T-helper 22 cell (primary cell): Measurements from ENCODE around the gene COX20.

Source experiments
- DNase-seq: peaks from one replicate; pipeline ENCODE4 v3.0.0-alpha.2; 2020; ENCODE audit warnings: low read depth

The COX20 gene

DNA sequence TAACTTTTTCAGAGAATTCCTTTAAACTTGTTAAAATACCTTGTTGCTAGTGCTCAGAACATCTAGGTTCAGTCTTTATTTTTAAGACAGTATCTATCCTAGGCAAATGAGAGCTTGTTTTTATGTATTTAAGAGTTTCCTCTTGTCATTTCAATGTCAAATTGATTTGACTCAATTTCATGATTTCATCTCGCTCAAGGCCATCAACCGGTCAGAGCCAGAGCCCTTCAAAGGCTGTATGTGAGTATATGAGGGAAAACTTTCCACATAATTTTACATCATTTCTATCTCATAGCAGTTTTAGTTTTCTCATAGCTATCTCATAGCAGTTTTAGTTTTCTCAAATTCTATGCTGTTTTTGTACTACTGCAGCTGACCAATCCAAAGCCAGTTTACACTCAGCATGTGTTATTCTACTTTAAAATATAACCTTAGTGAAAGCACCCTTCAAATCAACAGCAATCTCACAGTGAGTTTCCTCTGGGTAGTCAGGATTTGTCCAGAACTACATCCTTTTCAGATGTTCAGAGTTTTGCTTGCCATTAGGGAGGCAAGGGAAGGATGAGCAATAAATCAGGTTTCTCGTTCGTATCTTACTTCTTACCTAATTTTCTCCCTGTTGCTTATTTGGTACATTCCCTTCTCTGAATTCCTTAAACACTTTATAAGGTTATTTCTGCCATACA lies 16.2 kb downstream of the COX20 start:
- no peak for DNase-seq

DNA sequence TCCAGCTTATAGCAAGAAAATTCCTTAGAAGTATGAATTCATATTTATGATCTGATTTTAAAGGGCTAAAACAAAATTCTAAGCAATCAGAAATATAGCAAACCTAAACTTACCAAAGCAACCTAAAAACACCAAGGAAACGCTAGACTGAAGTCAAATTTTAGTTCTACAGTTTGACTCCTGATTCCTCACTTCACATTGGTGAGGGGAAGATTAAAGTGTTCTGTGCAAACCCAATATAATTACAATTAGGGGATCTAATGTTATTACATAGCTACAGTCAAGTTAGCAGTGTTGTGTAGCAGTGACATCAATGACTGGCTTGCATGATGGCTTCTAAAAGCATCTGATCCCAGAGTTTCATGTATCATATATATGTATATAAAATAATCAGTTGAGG lies 17.2 kb downstream of the COX20 start:
- no peak for DNase-seq

DNA sequence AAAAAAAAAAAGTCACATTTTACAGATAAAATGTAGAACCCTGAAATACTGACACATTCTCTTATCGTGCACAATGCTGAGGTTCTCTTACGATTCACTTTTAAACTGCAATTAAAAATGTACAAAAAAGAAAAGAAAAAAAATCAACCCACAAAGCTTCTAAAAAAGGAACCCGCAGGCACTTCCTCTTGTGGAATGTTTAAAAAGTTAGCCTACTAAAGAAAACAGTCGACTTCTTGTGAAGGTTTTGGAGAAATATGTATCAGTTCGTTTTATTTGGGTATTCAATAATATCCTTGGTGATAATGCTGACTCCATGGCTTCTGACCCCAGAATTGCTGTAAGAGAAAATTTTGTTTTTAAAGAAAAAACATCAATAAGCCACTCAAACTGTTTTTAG lies 18.7 kb downstream of the COX20 start:
- no peak for DNase-seq

DNA sequence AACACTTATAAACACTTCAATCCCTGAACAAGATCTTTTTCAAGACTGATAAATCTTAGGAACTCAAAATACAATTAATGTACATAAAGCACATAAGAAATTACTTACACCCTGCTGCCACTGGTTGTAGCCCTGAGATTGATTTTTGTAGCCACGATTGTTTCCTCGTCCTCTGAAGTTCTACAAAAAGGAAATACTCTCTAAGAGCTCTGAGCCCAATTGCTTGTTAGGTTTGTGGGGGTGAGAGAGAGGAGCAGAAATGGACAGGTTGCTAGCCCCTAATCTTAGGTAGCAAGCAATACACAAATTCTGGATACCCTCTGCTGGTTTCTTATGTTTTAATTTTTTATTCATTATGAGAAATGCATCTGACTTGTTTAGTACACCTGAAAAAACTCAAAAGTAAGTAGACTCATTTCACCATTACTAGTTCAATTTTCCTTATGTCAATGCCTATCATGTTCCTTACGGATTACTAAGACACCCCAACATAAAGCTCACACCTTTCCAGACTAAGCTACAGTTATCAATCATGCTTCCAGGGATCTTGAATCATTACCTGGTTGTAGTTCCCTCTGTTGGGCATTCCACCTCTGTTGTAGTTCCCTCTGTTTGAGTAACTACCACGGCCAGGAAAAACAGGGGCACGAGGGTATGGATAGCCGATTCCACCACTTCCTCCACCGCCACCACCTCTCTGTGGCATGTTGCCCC lies 19.6 kb downstream of the COX20 start:
- DNase-seq = no peak

DNA sequence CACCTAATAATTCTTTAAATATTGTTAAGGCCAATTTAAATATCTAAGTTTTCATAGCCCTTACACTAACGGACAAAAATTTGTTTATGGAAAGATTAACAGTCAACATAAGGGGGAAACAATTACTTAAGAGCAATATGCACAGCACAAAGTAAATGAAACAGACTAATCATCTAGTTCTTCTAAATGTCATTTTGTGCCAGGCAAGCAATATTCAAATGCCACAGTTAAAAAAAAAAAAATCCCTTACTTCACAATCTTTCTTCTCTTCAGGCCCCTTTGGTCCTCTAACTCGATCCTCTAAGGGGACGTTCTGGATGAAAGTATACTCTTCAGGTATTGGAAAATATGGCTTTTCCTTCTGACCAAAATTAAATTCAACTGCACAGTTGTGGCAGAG lies 22.3 kb downstream of the COX20 start:
- DNase-seq = no peak

DNA sequence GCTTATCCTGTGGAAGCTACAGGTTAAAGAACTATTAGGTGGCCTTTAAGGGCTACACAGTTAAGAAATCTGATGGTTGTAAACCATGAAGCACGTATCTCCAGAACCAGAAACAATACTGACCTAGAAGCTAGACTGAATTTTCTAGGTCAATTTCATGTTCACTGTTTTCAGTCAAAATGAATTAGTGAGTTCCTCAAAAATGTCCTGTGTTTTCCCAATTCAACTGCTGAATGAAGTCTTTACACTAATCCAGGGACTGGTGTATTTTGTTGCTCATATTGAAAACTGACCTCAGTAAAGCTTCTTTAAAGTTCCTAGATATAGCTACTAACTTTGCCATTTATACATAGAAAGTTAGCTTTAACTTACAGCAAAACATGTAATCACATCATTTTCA lies 22.9 kb downstream of the COX20 start:
- no peak for DNase-seq

DNA sequence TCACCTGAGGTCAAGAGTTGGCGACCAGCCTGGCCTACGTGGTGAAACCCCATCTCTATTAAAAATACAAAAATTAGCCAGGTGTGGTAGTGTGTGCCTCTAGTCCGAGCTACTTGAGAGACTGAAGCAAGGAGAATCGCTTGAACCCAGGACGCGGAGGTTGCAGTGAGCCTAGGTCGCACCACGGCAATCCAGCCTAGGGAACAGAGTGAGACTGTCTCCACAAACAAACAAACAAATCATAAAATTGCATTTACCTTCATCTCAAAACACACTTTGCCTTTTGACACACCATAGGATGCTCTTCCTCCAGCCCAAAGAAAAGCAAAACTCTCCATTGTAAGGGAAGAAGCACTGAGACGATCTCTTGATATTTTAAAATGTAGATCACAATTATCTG lies 24.6 kb downstream of the COX20 start:
- no peak for DNase-seq

DNA sequence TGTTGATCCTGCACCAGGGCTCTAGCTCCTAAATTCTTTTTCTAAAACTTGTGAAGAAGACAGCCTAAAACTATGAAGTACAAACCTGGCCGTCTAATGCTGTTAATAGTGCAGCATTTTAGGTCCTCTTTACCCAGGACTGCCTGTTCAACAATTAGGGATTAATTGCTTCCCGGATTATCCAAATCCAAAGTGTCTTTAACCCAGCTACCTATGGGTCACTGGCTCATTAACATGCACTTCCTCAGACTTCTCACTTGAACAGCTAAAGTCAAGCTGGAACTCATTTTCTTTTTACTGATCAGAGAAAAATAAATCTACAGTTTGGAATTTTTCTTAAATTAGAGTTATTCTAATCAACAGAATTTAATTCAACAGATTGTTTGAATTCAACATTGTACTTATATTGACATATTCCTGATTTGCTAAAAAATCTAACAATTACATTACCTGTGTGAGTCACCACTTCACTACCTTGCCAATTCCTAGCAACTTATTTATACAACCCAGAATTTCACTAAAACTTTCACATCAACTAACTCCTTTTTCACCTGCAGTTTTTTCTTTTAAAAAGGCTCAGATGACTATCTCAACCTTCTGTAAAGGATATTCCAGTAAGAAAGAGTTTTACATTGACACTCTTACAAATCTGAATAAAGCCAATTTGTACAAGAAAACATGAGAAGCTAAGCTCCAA lies 25.6 kb downstream of the COX20 start:
- no peak for DNase-seq

DNA sequence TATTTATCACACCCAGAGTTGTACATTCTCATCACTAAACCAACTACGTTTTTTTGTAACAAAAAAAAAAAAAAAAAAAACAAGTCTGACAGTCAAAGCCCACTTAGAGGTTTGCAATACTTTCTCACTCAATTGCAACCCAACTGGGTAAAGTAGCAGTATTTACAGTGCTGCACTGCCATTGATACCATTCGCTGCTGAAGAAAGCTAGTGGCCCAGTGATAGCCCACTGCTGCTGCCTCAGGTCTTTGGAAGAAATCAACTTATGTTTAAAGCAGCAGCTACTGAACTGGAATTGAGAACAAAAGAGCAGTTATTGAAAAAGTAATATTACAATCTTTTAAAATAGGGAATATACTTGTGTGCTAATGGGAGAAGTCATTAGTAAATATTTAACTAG lies 26.2 kb downstream of the COX20 start:
- no peak for DNase-seq

DNA sequence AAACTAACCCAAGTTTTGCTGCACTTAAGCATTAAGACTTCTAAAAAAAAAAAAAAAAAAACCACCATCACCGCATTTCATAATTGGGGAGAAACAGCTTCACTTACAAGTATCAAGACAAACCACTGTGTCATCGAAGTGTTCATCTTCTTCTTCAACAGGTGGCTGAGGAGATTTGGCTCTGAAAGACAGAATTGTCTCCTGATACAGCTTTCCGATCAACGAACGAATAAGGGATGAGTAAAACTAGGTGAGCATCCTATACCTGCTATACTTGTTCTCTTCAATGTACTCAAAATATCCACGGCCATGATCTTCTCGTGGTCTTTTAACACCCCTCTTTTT lies 26.9 kb downstream of the COX20 start:
- DNase-seq = no peak

DNA sequence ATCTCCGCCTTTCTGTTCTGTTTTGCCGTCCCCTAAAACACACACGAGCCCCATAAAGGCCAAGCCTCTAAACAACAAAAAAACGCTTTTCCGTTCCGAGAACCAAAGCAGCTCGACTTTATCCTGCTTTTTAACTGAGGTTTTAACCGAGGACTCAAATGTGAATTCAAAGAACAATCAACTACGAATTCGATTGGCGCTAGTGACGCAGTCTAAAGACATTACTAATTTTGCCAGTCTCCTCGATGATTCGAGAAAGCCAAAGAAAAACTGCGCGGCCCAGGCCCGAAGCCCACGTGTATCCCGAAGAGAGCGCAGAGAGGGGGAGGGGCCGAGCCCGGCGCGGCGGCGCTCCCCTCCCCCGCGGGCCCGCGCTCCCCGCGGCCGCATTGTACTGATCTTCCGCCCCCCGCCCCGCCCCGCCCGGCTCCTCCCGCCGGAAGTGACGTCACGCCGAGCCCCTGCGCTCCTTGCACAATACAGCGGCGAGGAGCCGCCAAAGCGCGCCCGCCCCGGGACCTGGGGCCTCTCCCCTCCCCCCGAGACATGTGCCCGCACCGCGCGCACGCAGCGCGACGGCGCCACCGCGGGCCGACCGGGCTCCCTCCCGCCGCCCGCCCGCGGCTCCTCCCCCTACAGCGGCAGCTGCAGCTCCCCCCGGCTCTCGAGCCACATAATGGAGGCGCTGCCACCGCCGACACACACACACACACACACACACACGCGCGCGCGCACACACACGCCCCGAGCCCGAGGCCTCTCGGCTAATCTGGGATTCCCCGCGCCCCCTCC lies 27.4 kb downstream of the COX20 start:
- peak; percentile 96 for DNase-seq

DNA sequence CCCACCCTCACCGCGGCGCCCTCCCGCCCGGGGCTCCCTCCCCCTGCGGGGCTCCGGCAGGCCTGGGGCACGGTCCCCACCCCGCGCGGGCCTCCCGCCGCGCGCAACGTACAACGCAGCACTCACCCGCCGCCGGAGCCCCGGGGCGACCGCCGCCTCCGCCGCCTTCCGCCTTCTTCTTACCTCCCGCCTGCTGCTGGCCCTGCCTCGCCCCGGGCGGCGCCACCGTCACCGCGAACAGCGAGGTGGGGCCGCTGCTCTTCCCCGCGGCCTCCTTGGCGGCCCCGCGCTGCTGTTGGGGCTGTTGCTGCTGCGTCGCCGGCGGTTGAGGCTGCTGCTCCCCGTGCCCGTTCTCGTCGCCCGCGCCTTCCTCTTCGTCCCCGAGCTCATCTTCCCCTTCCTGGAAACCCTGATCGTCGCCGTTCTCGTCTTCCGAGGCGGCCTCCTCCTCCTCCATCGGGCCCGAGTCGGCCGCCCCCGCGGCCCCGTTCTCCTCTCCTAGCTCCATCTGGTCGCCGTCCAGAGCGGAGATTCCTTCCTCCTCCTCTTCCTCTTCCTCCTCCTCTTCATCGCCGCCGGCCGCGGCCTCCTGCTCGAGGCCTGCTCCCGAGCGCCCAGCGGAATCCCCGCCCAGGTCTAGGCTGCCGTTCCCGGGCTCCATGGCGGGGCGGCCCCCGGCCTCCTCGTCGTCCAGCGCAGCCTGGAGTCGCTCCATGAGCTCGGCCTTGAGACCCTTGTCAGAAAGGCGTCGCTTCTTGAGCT lies 28.2 kb downstream of the COX20 start:
- no peak for DNase-seq

DNA sequence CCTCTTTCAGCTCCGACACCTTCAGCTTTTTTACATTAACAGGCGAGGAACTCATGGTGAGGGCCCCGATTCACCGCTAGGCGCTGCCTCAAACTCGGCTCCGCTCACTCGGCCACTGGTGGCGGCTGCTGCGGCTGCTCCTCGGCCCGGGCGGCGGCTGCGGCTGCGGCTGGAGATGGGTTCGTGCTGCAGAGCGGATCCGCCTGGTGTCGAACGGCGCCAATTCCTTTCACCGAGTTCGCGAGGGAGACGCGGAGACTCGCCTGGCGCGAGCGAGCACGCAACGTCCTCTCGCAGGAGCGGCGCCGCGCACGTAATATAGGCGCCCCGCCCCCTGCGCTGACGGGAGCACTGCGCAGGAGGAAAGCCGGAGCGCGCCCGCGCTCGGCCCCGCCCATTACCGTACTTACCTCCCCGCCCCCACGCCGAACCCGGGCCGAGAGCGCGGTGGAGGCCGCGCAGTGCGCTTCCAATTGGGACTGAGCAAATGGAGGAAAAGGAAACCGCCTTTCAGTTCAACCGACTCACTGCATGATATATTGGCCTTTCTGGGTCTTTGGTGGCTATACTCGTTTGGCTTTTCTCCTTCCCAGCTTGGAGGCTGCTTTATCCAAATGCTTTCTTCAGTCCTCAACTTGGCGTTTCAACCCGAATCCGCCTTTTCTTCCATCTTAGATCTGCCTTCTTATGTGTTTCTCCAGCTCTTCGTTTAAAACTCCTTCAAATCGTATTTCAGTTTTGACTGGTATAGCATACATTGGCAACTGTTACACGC lies 29.0 kb downstream of the COX20 start, which contains the start of gene HNRNPU:
HNRNPU (minus strand) TSS at position 291 of the 775 bp plus-strand sequence; CDS start at position 55, 236 bp downstream.
- peak; percentile 91 for DNase-seq

DNA sequence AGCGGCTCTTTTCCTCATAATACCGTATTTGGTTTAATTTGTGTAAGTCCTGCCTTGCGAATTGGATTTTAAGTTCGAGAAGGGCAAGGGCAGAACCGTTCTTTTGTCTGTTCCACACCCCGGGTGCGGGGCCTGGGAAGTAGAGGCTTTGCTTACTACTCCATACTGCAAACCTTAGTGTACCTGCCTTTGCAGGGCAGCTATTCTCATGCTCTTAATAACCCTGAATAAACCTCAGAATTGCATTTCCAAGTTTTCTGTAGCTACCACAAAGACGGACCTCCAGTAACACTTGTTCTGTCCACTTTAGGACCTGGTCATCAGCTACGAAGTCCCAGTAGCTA lies 29.5 kb downstream of the COX20 start:
- DNase-seq = no peak

DNA sequence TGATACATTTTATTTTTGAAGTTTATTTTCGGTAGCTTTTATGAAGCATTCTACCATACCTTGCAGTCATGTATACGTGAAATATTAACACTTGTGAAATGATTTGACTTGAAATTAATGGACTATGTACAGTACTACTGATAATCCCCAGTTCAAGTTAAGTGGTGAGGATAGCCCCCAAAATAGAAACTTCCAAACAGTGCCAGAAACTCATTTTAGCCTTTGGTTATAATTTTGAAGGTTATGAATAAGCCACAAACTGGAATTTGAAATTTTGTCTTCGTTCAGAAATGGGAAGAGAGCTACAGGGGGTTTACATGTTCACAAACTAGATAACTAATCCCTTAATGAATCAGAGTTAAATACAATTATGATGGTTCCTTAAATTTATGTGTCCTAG lies 30.4 kb downstream of the COX20 start:
- DNase-seq = no peak

DNA sequence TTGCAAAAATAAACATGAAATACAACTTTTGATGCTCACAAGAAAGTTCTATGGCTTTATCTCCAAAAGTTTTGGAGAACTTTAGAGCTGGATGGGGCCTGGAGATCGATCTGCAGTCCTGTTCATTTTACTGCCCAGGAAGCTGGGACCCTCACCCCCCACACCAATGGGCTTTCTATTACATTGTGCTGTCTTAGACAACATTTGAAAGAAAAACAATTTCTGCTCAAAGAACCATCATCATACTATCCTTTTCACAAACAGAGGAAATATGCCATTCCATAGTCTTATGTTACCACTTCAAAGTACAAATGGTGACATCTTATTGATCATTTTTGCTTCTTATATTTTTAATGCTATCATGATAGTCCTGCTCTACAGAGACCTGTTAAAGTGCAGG lies 30.9 kb downstream of the COX20 start:
- no peak for DNase-seq

DNA sequence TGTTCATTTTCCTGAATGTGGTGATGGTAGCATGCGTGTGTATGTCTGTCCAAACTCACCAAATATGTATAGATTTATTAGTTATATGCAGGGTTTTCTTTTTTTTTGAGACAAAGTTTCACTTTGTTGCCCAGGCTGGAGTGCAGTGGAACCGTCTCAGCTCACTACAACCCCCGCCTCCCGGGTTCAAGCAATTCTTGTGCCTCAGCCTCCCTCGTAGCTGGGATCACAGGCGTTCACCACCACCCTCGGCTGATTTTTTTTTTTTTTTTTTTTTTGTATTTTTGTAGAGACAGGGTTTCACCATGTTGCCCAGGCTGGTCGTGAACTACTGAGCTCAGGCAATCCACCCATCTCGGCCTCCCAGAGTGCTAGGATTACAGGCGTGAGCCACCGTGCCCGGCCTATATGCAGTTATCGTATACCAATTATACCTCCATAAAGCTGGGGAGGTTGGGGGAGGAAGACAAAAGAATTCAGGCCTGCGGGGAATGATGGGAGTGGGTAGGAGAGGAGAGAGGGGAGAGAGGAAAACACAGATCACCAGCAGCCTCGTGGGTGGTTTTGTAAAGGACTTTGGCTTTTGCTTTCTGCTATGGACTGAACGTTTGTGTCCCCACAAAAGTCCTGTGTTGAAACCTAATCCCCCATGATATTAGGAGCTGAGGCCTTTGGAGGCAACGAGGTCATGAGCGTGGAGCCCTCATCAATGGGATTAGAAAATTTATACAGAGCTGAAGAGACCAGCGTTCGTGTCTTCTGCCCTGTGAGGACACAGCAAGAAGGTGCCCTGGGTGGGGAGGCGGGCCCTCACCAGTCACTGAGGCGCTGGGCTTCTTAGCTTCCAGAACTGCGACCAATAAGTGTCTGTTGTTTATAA lies 33.3 kb downstream of the COX20 start:
- DNase-seq = no peak

DNA sequence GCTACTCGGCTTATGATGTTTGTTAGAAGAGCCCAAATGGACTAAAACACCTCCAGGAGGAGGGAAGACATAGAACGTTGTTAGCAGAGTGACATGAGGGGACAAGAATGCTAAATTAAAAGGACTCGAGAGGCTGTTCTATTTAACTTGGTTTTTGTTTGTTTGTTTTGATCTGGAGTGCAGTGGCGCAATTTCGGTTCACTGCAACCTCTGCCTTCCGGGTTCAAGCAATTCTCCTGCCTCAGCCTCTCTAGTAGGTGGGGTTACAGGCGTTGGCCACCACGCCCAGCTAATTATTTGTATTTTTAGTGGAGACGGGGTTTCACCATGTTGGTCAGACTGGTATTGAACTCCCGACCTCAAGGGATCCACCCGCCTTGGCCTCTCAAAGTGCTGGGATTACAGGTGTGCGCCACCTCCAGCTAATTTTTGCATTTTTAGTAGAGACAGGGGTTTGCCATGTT lies 33.9 kb downstream of the COX20 start:
- no peak for DNase-seq

DNA sequence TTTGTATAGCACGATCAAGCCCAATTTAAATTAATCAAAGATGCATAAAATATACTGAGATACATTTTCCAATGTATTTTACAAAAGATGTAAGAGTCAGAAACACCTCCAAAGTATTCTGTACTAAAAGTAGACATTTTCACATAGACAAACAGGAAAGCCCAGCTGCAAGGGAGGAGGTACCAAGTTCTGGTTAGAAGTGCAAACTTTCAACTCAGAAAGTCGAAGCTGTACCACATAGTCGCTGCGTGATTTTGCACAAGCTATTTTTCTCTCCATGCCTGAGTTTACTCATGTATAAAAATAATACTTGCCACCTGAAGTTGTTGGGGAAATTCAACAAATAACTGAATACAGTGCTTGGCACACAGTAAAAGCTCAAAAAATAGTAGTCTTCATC lies 34.5 kb downstream of the COX20 start:
- DNase-seq = no peak

DNA sequence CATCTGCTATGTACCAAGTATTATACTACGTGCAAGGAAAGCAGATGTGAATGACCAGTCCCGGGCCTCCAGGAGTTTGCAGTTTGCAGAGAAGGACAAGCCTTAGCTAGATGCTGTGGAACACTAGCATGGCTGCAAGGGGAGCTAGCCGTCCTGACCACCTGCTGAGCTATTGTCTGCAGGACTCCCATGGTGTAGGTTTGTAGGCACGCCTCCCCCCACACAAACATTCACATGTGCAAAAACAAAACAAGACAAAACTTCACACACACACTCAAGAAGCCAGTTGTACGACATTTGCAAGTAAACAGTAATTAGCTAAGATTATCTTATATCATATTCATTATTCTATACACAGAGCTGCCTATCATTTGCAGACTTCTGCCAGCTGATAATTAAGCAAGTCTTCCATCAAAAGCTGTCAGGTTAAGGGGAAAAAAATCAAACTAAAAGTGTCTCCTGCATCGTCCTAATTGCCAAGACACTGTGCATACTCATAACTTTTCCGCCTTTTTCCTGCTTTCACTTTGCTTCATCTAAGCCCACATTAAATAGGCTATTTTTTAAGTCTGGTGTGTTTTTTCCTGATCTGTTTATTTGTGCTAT lies 39.6 kb downstream of the COX20 start:
- no peak for DNase-seq
